PC-9 (cell line): Measurements from ENCODE around the gene JCHAIN.

ENCODE experiments used
- EZH2 ChIP-seq: fragments of 200-600 bp; sonication (generic); IDR thresholded peaks from 2 replicates; pipeline ENCODE4 v1.8.0; 2017; ENCODE audit warnings: antibody characterized with exemption, low read depth
- TF ChIP-seq, protein P1 (sequence below): fragments of 200-600 bp; sonication (generic); conservative IDR thresholded peaks from 2 replicates; pipeline ENCODE4 v1.6.1; 2017; ENCODE audit warnings: mixed run types, antibody characterized with exemption, mild to moderate bottlenecking, moderate library complexity

DNA sequence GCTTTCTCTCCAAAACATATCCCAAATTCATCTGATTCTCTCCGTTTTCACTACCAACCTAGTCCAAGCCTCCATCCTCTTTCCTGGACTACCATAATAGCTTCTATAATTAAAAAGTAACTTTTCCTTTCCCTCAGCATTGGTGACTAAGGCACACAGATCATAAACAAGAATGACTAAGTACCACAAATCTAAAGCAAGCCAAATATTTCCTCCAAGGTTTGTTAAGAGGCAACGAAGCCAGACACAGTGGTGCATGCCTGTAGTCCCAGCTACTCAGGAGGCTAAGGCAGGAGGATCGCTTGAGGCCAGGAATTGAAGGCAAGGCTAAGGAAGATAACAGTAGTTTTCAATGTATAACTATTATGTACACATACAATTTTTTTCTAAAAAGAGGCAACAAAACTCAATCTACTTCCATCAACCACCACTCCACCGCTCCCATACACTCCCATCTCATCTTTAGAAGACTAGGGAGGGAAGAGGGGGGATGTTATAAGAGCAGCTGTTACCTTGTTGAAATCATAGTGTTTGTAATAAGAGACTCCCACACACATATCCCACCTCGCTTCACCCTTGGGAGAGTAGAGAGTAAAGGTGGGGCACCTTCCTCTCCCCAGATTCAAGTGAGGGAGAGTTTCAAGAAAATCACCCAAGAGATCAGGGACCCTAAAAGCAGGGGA, 4.2 kb upstream of the JCHAIN start:
- TF ChIP-seq, protein P1, sequence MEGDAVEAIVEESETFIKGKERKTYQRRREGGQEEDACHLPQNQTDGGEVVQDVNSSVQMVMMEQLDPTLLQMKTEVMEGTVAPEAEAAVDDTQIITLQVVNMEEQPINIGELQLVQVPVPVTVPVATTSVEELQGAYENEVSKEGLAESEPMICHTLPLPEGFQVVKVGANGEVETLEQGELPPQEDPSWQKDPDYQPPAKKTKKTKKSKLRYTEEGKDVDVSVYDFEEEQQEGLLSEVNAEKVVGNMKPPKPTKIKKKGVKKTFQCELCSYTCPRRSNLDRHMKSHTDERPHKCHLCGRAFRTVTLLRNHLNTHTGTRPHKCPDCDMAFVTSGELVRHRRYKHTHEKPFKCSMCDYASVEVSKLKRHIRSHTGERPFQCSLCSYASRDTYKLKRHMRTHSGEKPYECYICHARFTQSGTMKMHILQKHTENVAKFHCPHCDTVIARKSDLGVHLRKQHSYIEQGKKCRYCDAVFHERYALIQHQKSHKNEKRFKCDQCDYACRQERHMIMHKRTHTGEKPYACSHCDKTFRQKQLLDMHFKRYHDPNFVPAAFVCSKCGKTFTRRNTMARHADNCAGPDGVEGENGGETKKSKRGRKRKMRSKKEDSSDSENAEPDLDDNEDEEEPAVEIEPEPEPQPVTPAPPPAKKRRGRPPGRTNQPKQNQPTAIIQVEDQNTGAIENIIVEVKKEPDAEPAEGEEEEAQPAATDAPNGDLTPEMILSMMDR, result no peak
- no peak for TF ChIP-seq EZH2
